IPS-18c (cell line): ENCODE measurements around the gene MTHFSD.

Source experiments
- H3K4me3 ChIP-seq: 2 replicates; pipeline ENCODE4 v1.7.0; 2013; ENCODE audit warnings: low read depth, mild to moderate bottlenecking, low read length, moderate library complexity; ENCODE audit not compliant: insufficient read depth
- H3K9me3 ChIP-seq: one replicate; pipeline ENCODE4 v1.6.1; 2013; ENCODE audit warnings: mild to moderate bottlenecking, low read length, moderate library complexity; ENCODE audit not compliant: control insufficient read depth, insufficient read depth

The MTHFSD gene

DNA sequence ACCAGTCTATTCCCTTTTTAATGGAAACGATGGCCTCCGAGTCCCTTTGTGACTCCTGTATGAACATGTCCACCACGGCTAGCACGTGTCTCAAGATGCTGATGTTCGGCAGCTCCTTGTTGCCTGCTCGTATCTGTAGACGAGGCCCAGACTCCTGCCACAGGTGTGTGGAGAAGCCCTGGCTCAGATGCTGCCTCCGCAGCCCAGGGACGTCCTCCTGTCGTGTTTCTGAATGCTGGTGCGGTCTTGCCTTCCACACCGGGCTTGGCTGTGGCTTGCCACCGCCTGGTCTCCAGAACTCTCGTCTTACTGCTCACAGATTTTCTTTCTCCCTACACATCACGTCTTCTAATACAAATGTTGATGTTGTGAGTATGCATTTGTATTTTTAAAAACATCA, 27.7 kb downstream of the MTHFSD start:
- H3K4me3 ChIP-seq: no peak overlapping the region
- H3K9me3 ChIP-seq: no peaks in the 10 kb centered on the region

DNA sequence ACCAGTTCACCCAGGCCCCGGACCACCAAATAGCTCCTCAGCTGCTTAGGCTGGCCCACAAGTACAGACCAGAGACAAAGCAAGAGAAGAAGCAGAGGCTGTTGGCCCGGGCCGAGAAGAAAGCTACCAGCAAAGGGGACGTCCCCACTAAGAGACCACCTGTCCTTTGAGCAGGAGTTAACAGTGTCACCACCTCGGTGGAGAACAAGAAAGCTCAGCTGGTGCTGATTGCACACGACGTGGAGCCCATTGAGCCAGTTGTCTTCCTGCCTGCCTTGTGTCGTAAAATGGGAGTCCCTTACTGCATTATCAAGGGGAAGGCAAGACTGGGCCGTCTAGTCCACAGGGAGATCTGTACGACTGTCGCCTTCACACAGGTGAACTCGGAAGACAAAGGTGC, 29.3 kb downstream of the MTHFSD start:
- Histone ChIP-seq H3K9me3 (no peaks in the 10 kb centered on the region), H3K4me3 (no peak overlapping the region)

DNA sequence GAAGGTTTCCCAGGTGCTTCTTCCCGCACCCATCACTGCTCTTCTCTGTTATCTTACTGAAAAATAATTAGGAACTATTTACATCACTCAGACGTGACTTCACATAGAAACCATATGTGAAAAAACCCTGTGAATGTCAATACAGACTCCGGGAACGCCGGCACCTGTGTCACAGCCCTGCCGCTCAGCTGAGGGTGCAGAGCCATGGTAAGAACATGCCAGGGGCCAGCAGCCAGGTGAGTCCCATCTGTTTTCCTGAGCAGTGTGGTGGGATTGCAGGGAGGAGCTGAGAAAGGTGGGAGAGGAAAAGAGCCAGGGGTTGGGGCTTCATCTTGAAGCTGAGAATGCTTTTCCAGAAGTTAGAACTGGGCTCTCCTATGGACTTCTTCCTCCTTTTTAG, 31.0 kb downstream of the MTHFSD start:
- H3K4me3 ChIP-seq: no peak overlapping the region
- no peaks in the 10 kb centered on the region for H3K9me3 ChIP-seq

DNA sequence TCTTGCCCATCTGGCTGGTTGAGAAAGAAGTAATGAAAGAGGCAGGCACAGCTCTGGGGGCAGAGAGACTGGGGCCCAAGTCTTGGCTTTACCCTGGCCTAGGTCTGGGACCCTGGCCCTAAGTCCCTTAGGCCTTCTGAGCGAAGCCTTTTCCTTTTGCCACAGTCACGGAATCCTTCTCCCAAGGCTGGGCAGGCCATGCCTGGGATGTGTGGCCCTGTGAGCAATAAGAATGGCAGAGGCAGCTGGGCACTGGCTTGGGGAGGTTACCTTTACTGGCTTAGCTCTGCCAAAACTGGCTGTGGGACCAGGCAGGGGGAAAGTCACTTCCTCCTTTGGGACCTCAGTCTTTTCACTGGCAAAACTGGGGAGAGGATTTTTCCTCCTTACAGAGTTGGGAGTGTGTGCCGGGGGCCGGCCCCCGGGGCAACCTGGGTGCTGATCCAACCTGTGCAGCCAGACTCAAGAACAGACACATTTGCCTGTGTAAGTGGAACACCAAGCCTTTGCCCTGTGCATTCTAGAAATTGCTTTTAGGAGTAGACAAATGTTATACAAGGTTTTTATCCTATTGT, 31.8 kb downstream of the MTHFSD start:
- no peak overlapping the region for H3K4me3 ChIP-seq

DNA sequence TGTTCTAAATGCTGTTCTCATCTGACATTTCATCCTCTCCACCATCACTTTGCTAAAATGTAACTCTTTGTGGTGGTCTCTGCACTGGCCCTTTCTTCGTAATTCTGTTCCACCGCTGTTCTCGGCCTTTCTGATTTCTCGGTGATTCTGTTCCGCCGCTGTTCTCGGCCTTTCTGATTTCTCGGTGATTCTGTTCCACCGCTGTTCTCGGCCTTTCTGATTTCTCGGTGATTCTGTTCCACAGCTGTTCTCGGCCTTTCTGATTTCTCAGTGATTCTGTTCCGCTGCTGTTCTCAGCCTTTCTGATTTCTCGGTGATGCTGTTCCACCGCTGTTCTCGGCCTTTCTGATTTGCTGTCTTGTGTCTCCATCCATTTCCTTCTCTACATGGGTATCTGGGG, 32.4 kb downstream of the MTHFSD start:
- H3K9me3 ChIP-seq: no peaks in the 10 kb centered on the region
- no peak overlapping the region for H3K4me3 ChIP-seq

More for the DNA sequence above, 31.8 kb downstream of the MTHFSD start:
- no peaks in the 10 kb centered on the region for H3K9me3 ChIP-seq

DNA sequence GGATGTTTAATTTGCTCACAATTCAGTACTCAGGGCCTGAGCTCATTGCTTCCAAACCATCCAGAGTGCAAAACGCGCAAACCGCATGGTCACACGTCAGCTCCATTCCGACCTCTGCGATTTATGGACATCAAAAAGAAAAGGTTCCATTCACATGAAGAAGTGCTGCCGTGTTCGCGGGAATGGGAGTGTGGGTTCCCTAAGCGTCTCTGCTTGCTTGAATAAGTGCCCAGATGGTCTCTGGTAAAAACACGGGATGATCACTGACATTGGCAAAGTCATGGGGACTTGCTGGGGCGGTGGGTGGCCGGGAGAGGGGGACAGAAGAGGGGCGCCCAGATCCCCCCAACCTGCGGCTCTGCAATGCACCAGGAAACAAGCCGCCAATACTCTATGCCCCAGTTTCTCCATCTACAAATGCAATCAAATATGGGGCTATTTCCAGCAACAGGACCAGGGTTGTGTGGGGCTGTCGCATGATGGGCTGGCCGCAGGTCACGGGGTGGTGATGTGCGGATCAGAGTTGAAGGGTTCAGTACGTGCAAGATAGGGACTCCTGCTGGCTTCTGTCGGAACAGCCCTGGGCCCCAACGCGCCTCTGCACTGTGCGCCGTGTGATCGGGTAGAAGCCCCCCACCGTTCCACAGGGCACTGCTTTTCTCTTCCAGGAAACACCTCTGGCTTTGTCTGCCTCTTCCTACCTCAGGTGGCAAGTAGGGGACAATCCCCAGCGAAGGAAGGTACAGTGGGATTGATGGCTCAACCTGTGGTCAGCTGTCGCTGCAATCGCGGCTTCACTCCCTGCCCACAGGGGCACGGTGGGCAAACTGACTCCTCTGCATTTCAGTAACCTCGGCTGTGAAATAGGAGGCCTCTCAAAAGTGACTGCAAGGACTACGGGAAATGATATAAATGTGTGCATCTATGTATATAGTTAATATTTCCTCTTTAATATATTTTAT, 33.5 kb downstream of the MTHFSD start:
- Histone ChIP-seq H3K4me3 (no peak overlapping the region), H3K9me3 (no peaks in the 10 kb centered on the region)

DNA sequence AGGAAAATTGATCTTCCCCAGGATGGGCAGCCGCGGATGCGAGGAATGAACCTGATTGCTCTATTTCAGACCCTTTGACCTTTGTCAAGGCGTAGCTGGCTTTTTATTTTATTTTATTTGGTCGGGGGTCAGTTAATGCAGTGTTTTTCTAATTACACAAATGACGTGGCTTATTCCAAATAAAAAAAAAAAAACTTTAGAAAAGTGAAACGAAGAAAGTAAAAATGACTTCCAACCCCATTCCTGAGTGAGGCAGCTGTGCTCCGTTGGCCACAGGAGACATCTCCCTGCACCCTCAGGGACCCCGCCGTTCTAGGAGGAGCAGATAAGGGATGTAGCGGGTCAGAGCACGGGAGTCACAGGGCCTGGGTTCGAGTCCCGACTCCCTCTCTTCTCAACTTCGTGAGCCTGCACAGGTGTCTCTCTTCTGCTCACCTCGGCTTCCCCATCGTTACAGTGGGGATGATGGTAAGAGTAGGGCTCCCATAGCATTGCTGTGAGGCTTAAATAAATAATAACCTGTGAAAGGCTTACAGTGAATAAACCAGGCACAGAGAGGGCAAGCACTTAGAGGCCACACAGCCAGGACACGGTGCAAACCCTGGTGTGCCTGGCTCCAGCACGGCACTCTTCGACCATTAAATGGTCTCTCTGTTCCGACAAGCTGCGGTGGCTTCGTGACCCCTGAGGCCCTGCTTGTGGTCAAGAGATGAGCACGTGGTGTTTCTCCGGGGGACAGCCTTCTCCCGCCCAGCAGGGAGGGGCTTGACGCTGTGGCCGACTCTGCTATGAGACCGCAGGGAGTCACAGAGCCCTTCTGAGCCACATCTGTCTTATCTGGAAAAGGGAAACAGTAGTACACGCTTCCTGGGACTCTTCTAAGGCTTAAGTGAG, 34.5 kb downstream of the MTHFSD start:
- Histone ChIP-seq H3K4me3 (no peak overlapping the region), H3K9me3 (no peaks in the 10 kb centered on the region)

DNA sequence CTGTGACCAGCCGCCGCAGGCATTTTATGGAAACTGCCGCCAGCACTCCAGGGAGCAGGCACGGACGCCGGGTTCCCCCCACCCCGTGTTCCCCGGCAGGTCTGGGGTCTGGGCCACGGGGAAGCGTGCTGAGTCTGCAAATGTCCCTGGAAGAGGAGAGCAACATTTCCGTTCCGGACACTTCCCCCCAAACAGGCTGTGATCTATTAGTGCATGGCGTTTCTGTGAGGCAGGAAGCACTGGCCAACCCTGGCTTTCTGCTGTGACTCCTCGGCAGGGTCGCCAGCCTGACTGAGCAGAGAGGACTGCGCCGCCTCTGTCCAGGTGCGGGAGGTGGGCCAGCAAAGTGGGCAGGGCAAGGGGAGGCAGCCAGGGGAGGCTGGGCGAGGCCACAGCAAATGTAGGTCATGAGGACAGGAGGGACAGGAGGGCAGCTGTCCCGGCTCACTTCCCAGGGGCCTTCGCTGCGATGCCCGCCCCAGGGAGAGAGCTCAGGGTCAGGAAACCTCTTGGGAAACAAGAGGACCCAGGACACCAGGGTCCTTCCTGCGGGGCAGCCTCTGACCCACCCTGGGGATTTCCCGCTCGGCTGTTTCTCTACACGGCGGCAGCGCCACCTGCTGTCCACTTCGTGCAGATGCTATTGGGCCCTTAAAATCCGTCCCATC, 35.3 kb downstream of the MTHFSD start:
- H3K4me3 ChIP-seq: no peak overlapping the region
- H3K9me3 ChIP-seq: no peaks in the 10 kb centered on the region

DNA sequence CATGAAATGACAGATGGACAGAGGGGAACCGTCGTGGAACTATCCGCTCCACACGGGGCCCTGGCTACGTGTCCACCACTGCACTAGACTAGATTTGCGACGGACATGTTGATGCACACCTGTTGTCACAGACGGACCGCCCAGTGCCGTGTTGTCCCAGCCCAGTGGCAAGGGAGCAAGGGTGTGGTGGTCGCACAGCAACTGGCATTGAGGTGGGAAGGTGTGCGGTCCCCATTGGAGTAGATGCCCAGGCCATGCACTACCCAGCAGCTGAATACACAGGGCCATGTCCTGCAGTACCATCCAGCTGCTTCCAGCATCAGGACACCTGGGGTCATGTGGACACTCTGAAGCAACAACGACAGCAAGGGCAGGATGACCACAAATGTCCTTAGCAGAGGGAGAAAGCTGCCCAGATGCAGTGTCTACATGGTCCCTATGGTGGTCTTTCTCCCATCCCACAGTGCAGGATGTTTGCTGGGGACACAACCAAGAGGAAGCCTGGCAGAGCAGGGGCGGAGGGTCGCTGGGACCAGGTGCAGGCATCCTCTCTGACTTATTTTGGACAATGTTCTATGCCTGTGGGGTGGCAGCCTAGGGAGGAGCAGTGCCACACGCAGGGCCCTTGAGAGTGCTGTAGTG, 35.9 kb downstream of the MTHFSD start:
- H3K4me3 ChIP-seq: no peak overlapping the region

DNA sequence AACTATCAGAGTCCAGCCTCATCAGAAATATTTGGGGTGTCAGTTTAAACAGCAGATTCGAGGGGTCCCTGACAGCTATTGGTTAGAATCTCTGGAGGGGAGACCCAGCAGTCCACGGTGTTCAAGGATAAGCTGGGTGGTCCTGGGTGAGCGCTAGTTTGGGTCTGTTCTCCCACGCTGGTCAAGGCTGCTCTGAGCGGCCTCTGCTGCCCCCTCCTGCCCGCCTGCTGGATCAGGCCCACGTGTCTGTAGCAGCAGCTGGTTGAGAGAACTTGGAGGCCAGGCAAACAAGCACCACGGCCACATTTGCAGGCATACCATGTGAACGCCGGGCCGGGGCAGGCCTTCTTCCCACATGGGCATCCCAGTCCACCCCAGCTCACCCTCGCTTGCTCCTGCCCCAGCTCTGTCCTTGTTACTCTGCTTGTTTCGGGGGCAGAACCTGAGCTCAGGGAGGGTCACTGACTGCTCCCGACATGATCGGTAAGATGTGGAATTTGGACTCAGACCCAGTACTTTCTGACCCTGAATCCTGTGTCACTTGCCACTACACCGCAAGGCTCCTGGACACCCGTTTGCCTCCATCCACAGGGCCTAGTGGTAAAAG, 37.3 kb downstream of the MTHFSD start:
- Histone ChIP-seq H3K4me3 (no peak overlapping the region), H3K9me3 (no peaks in the 10 kb centered on the region)

More for the DNA sequence above, 35.9 kb downstream of the MTHFSD start:
- H3K9me3 ChIP-seq: no peaks in the 10 kb centered on the region

DNA sequence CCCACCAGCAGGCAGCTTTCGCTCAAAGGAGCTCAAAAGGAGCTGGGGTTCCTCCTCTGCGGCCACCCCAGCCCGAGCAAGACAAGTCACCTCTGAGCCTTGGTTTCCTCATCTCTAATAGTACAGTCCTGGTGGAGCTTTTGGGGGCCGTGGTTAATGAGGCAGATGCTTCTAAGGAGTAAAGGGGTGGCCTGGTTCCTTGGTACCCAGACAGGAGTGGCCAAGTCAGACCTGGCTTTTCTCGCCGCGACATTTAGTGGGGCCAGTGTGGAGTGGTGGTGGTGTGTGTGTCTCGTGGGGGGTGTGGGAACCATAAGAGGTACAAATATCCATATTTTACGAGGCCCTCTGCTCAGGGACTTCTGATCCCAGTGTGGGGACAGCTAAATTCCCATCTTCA, 38.0 kb downstream of the MTHFSD start:
- no peak overlapping the region for H3K4me3 ChIP-seq

DNA sequence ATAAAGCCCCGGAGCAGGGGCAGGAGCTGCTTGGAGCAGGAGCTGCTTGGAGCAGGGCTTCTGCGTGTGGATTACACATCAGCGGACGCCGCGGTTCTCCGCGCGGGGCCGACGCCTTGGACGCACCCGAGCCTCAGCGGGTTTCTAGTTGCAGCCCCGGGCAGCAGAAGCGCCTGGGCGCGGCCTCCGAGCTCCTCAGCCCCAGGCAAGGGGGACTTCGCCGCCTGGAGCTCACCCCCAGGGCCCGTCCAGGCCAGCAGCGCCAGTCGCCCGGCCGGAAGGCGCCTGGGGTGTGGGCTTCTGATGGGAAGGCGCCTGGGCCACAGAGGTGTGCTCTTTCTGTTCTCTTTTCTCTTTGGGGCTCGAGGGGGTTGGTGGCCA, 38.4 kb downstream of the MTHFSD start:
- no peaks in the 10 kb centered on the region for H3K9me3 ChIP-seq
- H3K4me3 ChIP-seq: no peak overlapping the region

More for the DNA sequence above, 38.0 kb downstream of the MTHFSD start:
- no peaks in the 10 kb centered on the region for H3K9me3 ChIP-seq

DNA sequence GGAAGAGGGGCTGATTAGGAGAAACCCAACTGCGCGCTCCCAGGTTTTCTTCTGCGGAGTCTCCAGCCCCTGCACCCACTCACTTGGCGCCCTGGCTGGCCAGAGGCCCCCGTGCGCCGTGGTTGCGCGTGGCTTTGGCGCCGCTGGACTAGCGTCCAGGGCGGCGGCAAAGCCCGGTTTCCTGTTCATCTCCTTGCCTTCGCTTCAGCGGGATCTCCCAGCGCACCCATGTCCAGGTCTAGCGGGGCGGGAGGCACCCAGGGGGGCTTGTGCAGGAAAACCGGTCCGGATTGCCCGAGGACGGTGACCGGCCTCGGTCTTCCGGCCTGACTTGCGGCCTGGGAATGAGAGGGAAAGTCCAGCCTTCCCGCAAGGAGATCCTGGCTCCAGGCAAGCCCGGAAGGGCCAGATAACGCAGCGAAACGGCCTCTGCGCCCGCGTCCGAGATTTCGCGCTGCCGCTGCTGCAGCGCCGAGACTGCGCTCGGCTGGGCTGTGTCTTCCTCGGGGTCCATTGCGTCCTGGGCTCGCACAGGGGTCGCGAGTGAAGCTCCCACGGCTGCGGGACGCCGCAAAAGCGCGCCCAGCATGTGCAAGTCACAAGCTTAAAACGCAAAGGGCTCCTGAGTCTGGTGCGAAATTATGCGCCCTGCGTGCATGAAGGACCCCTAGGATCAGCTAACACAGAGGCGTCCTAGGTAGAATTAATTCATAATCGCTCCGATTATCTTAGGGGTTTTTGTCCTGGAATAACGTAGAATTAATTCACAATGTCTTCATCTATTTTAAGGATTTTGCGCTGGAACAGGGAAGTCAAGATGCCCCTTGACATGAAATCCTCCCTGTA, 39.0 kb downstream of the MTHFSD start:
- Histone ChIP-seq H3K9me3 (no peaks in the 10 kb centered on the region), H3K4me3 (peak overlapping the region; percentile 1; the same call in 1 of the 2 replicates)

DNA sequence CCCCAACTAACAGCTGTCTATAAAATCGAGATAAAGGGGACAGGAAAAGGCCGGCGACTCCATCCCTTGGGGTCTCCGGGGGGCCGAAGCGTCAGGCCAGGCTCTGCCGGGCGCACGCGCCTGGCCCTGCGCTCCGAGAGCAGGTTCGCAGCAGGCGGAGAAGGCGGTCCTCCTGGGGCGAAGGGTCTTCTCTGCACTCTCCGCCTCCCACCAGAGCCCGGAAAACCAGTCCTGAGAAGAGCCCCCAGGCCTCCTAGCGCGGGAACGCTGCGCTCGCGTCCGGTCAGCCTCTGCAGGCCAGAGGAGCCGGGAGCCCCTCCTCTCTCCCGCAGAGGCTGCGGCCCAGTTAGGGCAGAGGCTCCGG, 39.6 kb downstream of the MTHFSD start:
- Histone ChIP-seq H3K9me3 (no peaks in the 10 kb centered on the region), H3K4me3 (peak overlapping the region; percentile 1; the same call in 1 of the 2 replicates)

DNA sequence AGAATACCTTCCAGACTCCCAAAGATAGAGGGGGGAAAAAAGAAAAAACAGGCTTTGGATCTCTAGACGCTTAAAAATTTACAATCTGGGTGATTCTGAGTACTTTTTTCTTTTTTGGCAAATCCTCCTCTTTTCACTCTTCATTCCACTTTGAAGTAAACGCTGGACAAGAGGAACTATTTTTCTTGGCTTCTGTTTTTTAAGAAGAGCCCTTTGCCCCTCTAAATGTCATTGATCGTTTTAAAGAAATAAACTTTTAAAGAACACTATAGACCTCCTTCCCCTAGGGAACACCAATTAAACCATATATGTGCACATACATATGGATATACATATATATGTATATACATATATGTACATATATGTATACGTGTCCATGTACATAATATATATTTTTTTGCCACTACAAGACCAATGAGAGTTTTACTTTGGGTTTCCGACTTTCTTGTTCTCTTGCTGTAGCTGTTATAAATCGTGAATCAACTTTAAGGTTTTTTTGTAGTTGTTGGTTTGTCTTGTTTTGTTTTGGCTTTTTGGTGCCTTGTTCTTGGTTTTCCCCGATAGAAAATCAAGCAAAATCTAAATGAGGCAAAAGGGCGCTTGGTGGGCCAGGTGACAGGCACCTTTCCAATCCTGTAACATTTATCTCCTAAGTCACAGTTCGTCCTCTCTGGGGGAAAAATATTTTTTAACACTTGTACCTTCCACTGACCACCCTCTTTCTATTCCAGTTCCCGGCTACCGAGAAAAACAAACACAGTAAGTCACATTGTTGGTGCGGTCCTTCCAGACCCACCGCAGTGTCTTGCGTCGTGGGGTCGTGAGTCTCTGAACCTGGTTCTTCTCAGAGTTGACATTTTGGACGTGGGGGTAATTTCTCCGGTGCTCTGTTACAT, 40.3 kb downstream of the MTHFSD start:
- Histone ChIP-seq H3K4me3 (no peak overlapping the region), H3K9me3 (no peaks in the 10 kb centered on the region)
